HG03066 (cell line): ENCODE data around the gene CRTAC1.

ENCODE experiments used
- ATAC-seq: cut with Tn5 transposase; IDR thresholded peaks from one replicate; pipeline ENCODE4 v1.9.1; 2021; ENCODE audit warnings: low read depth; ENCODE audit not compliant: unreplicated experiment

The CRTAC1 gene

GRCh38 chr10:97818572-97818971 lies 211.8 kb downstream of the CRTAC1 start:
- ATAC-seq = no peak

- ATAC-seq = no peak
Measured at GRCh38 chr10:97816609-97817008, 213.8 kb downstream of the CRTAC1 start.
